HG03039 (cell line): ENCODE results near the gene VPS41.
A peak's percentile ranks its signal among the peaks of the same experiment; 100 is the strongest.
"Not testable (repeated sequence)": the region's sequence is repeated elsewhere in the genome, so short reads cannot be mapped to it uniquely, and the experiment has no call there.

Source experiments
- ATAC-seq: cut with Tn5 transposase; IDR thresholded peaks from one replicate; pipeline ENCODE4 v1.9.1; 2021; ENCODE audit warnings: mild to moderate bottlenecking, moderate library complexity; ENCODE audit not compliant: unreplicated experiment

VPS41 gene

DNA sequence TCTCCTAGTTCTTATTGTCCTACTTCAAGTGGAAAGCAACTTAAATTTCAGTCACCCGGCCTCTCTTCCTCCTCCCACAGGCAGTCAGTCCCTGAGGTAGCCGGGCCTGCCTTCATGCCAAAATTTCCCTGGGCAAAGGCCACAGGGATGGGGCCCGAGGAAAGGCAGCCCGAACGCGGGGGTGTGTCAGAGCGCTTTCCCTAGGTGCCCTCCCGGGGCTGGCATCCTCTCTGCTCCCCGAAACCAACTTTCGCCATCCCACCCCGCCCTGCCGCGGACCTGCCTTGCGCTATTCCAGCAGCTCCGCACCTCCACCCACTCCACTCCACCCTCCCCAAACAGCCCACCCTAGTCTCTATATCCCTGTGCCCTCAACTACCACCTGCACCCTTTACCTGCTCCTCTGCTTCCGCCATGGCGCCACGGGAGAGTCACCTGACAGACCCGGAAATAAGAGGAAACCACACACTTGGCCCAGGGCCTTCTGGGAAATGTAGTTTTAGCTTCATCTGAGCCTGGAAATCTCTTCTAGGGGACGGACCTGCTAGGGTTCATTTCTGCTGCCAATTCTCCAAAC is at the start of gene VPS41:
Gene VPS41 (minus strand): TSS at position 433 of the 577 bp plus-strand sequence. CDS start 17 bp downstream, at position 416.
- peak; percentile 99 for ATAC-seq

DNA sequence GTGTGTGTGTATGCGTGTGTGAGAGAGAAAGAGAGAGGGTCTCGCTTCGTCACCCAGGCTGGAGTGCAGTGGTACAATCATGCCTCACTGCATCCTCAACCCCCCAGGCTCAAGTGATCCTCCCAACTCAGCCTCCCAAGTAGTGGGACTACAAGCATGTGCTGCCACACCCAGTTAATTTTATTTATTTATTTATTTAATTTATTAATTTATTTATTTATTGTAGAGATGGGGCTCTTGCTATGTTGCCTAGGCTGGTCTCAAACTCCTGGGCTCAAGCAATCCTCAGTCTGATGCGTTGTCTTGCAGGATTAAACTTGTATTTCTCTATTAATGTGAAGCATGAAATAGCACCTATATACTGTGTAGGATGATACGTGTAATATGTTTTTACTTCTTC is 46.9 kb upstream of the VPS41 start:
- no peak for ATAC-seq

DNA sequence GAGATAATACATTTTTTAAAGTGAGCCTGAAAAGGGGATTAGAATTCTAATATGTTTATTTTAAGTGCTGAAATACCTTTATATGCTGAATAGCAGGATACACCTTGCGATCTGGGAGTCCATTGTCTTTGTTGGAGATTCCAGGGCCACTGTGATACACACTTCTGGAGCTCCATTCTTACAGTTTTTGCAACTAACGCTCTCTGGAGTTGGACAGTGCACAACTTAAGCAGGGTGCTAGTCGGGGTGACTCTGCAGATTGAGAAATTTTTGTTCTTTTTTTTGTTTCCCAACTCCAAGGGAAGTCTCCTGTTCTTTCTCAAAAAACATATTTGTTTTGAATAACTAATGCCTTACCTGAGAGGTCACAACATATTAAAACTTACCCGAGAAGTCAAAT is 45.0 kb upstream of the VPS41 start:
- ATAC-seq, result no peak

DNA sequence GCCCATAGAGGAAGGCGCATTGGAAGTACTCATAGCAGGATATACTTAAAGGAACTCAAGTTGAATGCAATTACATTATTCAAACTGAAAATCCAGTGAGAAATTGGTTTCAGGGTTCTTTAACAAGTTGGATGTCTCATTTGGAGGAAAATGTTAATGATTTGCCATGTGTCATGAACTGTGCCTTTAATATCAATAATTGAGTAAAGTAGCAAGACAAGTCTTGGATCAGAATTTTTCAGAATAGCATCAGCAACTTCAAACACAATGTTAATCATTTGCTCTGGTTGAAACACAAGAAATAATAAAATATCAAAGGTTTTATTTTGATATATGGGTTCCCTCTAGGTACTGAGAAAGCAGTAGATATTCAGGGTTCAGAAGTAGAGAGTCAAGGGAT is 44.2 kb upstream of the VPS41 start:
- ATAC-seq, result no peak

DNA sequence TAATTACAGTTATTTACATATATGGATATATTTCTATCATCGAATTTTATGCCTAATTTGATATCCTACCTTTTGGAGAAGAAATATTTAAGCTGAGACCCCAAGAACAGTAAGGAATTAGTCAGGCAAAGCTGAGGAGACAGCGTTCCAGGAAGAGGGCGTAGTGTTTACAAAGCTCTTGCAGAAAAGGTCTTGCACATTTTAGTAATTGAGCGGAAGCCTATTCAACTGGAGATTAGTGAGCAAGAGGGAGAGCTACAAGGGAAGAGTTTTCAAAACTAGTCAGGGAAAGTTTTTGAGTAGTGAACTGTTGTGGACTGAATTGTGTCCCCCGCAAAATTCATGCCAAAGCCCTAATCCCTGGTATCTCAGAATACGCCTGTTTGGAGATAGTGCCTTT is 42.2 kb upstream of the VPS41 start:
- no peak for ATAC-seq

DNA sequence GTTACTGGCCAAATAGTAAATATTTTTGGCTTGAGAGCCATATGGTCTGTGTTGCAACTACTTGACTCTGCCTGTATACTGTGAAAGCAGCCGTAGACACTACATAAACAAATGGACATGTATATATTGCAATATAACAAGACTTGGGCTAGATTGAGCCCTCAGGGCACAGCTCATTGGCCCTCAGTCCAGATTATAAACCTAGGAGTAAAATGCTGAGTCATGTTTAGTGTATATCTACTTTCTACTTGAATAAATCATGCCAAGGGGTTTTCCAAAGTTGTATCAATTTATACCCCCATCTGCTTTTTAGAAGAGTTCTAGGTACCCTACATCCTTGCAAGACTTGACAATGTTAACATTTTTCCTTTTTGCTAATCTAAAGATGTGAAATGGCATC is 41.3 kb upstream of the VPS41 start:
- ATAC-seq, result no peak

DNA sequence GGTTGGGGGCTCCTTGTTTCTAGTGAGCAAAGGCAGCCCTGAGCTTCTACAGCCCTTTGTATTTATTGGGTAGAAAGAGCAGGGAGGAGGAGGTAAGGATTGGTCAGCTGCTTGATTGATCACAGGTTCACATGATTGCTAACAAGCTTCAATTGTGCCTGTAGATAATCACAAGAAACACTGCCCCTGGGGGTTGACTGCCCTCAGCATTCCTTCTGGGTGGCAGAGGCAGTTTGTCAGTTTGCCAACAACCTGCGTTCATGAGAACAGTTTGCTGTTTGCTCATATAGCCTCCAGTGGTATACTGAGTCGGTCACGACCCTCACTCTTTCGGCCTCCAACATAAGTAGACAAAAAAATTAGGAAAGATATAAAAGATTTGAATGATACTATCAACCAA is 38.5 kb upstream of the VPS41 start:
- ATAC-seq, result not testable (repeated sequence)

DNA sequence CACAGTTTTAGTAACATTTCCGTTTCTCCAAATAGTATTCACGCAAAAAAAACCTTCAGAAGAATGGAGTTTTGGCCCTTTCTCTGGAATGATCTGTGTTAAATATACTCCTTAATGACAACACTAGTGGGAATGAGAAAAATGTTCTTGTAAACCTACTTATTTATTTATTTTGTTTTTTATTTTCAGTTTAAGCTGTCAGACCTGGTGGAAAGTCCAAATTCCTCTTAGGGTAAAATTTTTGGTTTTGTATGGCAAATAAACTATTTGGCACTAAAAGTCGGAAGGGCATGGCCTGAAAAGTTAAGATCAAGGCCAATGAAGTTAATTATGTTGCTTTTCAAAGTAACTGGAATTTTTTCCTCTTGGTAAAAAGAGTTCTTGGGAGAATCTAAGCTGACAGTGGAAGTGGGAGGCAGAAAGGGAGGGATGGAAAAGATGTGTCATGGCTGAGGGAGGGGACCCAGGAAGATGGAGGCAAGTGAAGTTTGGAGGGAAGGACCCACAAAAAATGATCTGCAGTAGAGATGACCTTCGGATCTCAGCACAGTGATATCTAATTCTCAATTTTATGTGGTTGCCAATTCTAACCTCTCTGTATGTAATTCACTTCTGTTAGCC is 33.5 kb upstream of the VPS41 start:
- ATAC-seq, result no peak

DNA sequence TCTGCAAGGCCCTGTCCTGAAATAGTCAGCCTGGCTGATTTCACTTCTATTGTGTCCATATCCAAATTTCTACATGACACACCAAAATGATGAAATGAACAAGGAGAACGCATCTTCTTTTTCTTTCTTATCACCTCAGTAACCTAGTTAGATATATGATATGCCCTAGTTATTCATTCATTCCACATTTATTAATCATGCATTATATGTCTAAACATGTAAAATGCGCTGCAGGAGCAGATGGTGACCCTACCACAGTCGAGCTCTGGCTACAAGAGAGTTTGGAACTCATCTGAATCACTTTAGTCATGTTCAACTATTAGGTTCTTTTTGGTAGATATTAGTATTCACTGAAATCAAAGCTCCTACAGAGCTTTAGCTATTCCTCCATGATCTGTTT is 31.8 kb upstream of the VPS41 start:
- no peak for ATAC-seq

DNA sequence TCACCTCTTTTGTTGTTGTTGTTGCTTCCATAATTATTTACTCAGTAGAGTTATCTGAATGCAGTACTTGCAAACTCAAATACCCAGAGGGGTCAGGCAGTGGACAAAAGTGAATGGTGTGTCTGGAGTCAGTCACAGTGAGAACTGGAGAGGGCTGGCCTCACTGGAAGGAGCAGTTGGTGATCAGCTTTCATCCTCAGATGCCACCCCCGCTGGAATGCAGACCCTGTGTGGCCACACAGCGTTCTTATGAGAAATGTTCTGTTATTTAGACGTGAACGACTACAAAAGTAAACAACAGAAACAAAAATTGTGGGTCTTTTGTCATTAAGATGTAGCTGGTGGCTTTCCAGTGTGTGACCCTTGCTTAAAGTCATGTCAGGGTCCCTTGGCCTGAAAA is 29.6 kb upstream of the VPS41 start:
- ATAC-seq, result no peak

DNA sequence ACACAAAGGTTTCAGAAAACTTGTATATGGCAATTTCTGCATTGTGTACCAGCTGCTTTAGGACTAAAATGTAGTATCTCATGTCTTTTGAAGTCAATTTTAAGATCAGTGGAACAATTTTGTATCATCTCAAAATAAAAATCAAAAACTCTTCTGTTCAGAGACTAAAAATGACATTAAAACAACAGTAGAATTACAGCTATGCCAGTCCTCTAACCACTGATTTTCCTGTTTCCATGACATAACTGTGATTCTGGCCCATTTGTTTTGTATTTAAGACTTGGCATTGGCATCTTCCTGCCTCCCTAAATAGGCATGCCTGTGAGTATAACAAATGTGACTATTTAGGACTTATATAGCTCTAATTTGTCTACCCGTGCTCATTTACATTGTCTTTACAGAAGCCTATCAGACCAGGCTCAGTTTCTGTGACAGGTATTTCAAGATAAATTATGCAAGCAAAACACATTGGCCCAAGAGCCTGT is 29.1 kb upstream of the VPS41 start:
- ATAC-seq, result no peak

DNA sequence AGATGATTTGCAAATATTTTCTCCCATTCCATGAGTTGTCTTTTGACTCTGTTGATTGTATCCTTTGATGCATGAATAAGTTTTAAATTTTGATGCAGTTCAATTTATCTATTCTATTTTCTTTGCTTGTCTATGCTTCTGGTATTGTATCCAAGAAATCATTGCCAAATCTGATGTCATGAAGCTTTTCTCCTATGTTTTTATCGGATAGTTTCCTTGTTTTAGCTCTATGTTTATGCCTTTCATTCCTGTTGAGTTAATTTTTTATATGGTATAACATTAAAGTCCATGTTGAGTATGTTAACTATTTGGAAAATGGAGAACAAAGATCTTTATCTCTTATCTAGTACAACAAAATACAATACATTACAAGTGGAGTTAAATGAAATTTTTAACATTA is 27.6 kb upstream of the VPS41 start:
- no peak for ATAC-seq

DNA sequence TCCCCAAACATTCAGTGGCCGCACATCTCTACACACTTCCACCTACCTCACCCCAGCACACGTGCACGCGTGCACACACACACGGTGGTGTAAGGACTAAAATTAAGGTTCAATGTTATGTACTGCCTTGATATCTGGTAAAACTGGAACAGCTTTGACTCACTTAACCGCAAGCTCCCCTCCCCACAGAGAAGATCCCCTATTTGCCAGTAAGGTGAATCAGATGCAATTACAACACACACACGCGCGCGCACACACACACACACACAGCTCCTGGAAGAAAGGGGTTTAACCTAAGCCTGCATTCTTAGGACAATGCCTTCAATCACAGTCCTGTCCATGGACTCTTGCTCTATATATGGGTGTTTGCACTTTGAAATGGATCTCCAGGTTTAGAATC is 25.5 kb upstream of the VPS41 start:
- ATAC-seq, result no peak

DNA sequence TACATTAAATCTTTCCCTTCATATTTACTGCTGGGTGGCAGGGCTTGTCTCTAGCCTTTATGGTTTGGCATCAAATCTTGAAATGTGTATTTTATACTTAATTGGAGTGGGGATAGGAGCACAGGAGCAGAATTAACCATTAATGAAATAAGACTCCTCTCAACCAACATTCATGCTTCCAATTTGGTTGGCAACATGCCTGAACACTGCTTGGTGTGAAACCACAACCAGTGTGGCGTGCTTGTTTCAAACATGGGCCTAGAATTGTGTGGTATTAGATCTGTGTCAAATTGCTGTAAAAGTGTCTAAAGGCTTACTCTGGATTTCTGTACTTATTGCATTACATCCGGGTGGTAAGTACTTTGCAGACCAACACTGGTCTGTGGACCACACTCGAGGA is 25.1 kb upstream of the VPS41 start:
- no peak for ATAC-seq

DNA sequence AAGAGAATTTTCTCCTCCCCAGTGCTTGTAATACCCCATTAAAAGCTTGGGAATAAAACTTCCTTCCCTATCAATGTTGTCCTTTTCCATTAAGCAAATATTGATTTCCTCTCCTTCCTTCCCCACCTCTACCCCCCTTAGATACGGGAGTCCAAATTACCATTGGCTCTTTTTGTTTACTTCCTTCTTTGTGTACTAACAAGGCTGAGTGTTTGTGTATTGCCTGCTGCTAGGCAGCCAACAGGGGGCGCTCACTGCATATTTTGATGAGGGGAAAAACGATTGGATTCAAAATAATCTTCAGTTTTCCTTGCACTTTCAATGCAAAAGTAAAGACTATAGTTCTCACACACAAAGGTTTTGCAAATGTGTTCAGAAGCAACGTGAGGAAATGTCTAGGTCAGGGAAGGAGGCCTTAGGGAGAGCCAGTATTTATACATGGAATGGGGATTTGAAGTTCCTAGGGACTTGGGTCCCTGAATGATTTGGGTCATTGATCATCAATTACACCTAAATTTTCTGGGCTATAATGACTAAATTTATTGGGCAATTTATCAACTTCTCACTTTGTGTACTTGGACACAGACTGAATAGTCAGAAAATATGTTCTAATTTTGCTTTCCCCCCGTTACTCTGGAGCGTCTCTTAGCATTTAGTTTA is 23.6 kb upstream of the VPS41 start:
- ATAC-seq, result no peak

DNA sequence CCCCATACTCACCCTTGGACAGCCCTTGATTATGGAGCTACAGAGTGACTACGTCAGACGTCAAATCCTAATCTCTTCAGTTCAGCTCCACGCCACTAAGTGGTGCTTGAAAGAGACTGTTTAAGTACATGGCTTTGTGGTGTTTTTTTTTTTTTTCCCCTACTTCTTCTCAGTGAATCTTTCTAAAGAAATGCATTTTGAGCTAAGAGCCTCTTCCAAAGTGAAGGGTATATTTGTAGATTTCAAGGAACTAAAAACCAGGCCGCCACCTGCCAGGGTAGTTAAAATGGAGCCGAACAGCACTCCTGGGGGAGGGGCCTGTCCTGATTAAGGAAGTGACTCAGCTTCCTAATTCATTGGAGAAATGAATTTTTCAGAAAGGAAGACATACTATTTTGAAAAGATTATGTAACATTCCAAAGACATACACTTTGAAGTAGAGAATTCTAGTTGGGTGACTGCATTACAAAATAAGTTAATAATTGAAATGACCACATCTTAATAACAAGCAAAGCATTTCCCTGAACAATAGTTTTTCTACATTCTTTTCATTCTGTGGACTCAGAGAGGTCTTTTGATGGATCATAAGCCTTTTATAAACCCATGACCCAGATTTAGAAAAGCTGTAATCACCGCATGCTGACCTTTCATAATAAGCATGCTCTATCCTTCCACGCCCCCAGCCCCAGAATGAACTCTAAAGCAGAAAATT is 20.6 kb upstream of the VPS41 start:
- ATAC-seq, result no peak

DNA sequence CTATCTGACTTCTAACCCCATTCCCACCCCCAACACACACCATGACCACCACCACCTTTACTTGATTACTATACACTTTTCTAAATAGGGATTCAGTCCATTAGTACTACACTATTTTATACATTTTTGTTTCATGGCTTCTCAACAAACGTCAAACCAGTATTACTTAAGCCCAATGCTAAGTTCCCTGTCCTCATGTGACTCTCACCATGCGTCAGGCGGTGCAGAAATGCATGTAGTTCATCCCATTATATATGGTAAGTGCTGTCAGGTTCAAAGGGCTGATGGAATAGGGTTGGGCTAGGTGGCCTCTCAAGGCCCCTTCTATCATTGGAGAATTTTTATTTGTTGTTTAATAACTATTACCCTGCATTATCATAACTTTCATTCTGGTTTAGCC is 19.5 kb upstream of the VPS41 start:
- no peak for ATAC-seq

DNA sequence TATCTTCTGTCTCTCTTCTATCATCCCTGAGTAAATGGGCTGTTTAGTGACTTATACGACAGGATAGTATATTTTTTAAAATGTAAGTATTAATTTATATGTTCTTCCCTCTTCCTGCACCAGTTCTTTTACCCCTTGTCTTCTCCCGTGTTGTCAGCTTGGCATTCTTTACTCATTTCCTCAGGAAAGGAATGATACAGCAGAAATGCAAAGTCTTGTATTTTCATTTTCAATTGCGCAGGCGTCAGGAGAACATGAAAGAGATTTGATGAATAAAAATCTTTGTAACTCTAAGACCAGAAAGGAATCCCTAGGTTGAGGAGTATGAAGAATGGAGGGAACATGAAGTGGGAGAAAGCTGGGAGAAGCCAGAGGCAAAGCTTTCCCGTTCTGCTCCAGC is 18.8 kb upstream of the VPS41 start:
- no peak for ATAC-seq

DNA sequence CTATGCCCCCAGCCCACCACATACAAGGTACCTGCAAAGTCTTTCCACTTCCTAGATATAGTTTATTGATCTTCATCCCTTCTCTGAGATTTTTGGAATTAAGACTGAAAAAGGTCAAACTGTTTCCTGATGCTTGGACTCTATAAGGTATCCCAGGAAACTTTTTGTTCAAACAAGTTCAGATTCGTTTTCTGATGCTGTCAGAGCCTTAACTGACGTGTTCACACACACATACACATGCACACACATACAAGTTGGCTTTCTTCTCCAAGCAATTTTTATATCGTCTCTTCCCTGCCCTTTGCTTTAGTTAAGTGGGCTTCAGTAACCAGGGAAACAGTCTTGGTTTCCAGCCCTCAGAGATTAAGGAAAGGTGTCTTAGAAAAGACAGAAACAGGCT is 11.7 kb upstream of the VPS41 start:
- no peak for ATAC-seq

DNA sequence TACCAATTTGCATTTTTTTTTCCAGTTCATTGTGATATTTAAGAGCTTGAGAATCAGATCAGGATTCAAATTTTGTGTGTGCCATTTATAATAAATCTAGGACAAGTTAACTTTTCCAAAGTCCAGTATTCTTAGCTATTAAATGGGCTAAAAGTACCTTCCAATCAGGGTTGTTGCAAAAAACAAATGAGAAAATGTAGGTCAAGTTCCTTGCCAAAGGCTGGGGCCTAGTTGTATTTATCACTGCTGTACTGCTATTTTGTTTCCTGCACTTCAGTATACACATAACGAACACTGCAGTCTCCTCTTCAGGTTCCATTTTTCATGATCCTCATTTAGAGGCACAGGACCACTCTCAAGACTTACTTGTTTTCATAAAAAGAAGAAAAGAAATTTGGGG is 7.4 kb upstream of the VPS41 start:
- no peak for ATAC-seq

DNA sequence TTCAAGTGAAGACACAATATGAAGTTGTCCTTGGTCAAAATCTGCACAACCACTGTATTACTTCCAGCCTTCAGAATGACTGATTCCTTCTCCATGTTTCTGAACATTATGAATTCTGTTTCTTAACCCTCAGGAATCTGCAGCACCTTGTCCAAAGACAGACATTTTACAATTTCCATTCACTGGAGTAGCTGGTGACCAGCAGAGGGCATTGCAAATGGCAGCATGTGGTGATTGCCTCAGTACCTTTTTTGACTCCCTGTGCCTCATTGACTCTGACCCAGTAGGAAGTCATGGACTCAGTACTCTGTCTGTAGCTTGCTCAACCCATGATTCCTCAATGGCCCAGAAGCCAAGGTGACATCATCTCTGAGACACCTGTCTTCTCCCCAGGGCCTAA is 879 bp upstream of the VPS41 start:
- no peak for ATAC-seq

DNA sequence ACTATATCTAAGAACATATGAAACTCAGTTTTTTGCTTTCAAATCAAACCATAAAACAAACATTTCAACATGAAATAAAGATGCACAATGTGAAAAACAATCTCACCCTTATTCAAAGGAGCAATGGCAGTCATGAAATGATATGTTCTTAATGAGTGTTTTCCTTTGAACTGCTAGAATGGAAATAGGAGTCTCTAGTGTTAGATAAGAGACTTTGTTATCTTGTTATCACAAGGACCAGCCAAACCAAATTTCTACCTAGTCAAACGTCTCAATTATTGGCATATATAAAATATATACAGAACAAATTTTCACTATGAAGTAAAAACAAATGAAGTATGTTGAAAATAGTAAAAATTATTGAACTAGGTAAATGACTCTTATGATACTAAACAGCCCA is 1.2 kb downstream of the VPS41 start:
- no peak for ATAC-seq
